Colonic mucosa (tissue), 4 donors: ENCODE results near the gene ANKHD1. TPM values are rescaled to one million over a fixed set of nuclear protein-coding genes. Genes with fewer than 3 reads are reported as not detected.
"Not testable (repeated sequence)": the region's sequence is repeated elsewhere in the genome, so short reads cannot be mapped to it uniquely, and the experiment has no call there.

ENCODE experiments used
- DNase-seq: peaks from one replicate; pipeline ENCODE4 v3.0.0-alpha.2; 2020
- H3K27ac ChIP-seq: fragments of 200-600 bp; one replicate; pipeline ENCODE4 v1.8.0; 2021
- H3K27me3 ChIP-seq: fragments of 200-600 bp; one replicate; pipeline ENCODE4 v1.8.0; 2021
- H3K36me3 ChIP-seq: fragments of 200-600 bp; one replicate; pipeline ENCODE4 v1.8.0; 2021
- H3K4me1 ChIP-seq: fragments of 200-600 bp; one replicate; pipeline ENCODE4 v1.8.0; 2021; ENCODE audit warnings: mild to moderate bottlenecking
- H3K4me3 ChIP-seq: fragments of 200-600 bp; one replicate; pipeline ENCODE4 v1.8.0; 2021
- H3K9ac ChIP-seq, 2 donors: one replicate each; pipeline ENCODE4 v1.7.0; 2013; ENCODE audit warnings: control low read depth in 2 of 2, low read depth in 2 of 2, low read length in 2 of 2
- H3K9me3 ChIP-seq: fragments of 200-600 bp; one replicate; pipeline ENCODE4 v1.8.0; 2021
- intact Hi-C: fragments of 100-400 bp; cut with DNase I; formaldehyde crosslinking; loops from one replicate; pipeline ENCODE4 v1.14.1; 2022
- total RNA-seq, 2 donors: library from RNA; stranded (reverse); fragmentation: NEBNext Ultra II Directional in 1 of 2; extraction: Animal tissue kit (Norgen Biotek cat#: 25700) in 1 of 2; gene quantifications; one replicate each; pipeline ENCODE4 v1.2.1, GENCODE V29; 2021
- TF ChIP-seq, protein P1 (sequence below): fragments of 200-600 bp; IDR thresholded peaks from one replicate; pipeline ENCODE4 v1.8.0; 2022; ENCODE audit warnings: antibody characterized with exemption, mild to moderate bottlenecking
- donor health status: healthy.
- donor health status: DM: no; HTN: no; CAD: no.
- donor health status: DM: no; HTN: no; CAD: no.

The ANKHD1 gene
- total RNA-seq, 2 donors from 2014 or later, result 108 to 115 TPM

DNA sequence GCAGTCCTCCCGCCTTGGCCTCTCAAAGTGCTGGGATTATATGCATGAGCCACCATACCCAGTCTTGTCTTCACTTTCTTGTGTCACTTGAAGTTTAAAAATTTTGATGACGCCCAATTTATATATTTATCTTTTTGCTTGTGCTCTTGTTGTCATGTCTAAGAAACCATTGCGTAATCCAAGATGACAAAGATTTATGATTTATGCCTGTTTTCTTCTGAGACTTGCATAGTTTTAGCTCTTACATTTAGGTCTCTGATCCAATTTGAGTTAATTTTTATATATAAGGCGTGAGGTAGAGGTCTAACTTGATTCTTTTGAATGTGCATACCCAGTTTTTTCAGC is 18.6 kb downstream of the ANKHD1 start:
- Histone ChIP-seq H3K9me3 (no peaks in the 10 kb centered on the region), H3K4me1 (no peaks in the 10 kb centered on the region), H3K27me3 (no peaks in the 10 kb centered on the region), H3K4me3 (no peak overlapping the region), H3K36me3 (no peaks in the 10 kb centered on the region), H3K27ac (no peak overlapping the region), H3K9ac (no peak overlapping the region)
- intact Hi-C loops, result no loop called here
- TF ChIP-seq, protein P1, sequence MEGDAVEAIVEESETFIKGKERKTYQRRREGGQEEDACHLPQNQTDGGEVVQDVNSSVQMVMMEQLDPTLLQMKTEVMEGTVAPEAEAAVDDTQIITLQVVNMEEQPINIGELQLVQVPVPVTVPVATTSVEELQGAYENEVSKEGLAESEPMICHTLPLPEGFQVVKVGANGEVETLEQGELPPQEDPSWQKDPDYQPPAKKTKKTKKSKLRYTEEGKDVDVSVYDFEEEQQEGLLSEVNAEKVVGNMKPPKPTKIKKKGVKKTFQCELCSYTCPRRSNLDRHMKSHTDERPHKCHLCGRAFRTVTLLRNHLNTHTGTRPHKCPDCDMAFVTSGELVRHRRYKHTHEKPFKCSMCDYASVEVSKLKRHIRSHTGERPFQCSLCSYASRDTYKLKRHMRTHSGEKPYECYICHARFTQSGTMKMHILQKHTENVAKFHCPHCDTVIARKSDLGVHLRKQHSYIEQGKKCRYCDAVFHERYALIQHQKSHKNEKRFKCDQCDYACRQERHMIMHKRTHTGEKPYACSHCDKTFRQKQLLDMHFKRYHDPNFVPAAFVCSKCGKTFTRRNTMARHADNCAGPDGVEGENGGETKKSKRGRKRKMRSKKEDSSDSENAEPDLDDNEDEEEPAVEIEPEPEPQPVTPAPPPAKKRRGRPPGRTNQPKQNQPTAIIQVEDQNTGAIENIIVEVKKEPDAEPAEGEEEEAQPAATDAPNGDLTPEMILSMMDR, result no peak
- DNase-seq, result no peak

DNA sequence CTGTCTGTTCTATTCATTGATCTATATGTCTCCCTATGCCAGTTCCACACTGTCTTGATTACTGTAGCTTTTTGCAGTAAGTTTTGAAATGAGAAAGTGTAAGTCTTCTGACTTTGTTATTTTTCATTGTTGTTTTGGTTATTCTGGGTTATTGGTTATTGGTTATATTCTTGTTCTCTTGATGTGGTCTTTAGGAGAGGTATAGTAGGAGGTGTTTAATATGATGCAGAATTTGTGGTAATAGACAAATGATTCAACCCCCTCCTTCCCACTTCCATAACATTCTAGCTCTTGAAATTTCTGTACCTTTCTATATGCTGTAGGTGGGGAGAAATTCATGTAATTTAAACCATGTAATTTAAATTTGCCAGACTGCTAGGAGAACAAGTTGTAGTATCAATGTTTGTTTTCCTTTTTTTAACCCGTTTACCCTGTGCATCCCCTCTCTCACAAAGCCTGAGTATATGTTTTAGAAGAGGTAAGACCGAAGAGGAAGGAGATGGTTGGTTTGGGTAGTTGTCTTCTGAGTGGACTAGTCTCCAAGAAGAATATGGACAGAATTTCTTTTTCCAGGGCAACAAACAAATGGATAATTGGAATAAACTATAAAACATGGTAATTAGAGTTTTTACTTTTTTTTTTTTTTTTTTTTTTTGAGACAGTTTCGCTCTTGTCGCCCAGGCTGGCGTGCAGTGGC is 19.2 kb downstream of the ANKHD1 start:
- no peak overlapping the region for H3K27ac ChIP-seq
- H3K9ac ChIP-seq, result no peak overlapping the region
- intact Hi-C loops, result no loop called here
- TF ChIP-seq, protein P1, result no peak
- DNase-seq, result no peak
- H3K27me3 ChIP-seq, result no peaks in the 10 kb centered on the region
- H3K4me3 ChIP-seq, result no peak overlapping the region
- H3K36me3 ChIP-seq, result no peaks in the 10 kb centered on the region
- no peaks in the 10 kb centered on the region for H3K9me3 ChIP-seq
- no peaks in the 10 kb centered on the region for H3K4me1 ChIP-seq

DNA sequence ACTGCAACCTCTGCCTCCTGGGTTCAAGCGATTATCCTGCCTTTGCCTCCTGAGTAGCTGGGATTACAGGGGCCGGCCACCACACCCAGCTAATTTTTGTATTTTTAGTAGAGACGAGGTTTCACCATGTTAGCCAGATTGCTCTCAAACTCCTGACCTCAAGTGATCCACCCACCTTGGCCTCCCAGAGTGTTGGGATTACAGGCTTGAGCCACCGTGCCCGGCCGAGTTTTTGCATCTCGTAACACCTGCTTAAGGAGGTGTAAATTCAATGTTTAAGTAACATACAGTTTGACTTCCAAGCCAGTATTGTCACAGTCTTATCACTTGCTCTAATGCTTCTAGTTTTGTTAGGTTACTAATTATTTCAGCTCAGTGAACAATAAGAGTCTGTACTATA is 19.7 kb downstream of the ANKHD1 start:
- H3K4me1 ChIP-seq, H3K4me3 ChIP-seq, H3K27ac ChIP-seq, H3K36me3 ChIP-seq, H3K27me3 ChIP-seq, H3K9me3 ChIP-seq, DNase-seq, intact Hi-C loops, H3K9ac ChIP-seq: not testable (repeated sequence)

DNA sequence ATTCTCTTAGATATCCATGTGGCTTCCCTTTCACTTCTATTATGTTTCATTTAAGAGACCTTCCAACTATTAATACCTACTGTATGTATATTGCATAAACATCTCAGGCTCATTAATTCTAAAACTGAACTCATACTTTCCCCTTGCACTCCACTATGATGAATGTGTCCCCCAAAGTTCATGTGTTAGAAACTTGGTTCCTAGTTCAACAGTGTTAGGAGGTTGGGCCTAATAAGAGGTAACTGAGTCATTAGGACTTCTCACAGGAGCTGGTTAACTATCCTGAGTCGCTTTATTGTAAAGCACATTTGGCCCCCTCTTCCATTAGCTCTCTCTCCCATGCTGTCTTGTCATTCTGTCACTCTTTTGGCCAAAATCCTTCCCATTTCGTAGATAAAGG is 22.0 kb downstream of the ANKHD1 start:
- Histone ChIP-seq H3K36me3 (no peaks in the 10 kb centered on the region), H3K27me3 (no peaks in the 10 kb centered on the region), H3K4me1 (no peaks in the 10 kb centered on the region), H3K9me3 (no peaks in the 10 kb centered on the region), H3K27ac (no peak overlapping the region), H3K4me3 (no peak overlapping the region), H3K9ac (no peak overlapping the region)
- TF ChIP-seq, protein P1, result no peak
- no peak for DNase-seq
- intact Hi-C loops, result no loop called here

DNA sequence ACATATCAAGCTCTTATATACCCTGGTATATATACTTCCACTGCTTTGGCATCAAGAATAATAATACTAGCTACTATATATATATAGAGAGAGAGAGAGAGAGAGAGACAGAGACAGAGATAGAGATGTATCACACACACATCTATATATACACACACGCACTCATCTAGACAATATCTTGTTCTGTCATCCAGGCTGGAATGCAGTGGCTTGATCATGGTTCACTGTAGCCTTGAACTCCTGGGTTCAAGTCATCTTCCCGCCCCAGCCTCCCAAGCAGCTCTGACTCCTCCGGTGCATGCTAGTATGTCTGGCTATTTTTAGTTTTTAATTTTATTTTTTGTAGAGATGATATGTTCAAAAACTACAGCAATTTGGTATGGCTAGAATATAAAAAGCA is 22.5 kb downstream of the ANKHD1 start:
- H3K27me3 ChIP-seq, result no peaks in the 10 kb centered on the region
- H3K27ac ChIP-seq, result no peak overlapping the region
- H3K36me3 ChIP-seq, result no peaks in the 10 kb centered on the region
- no peaks in the 10 kb centered on the region for H3K9me3 ChIP-seq
- no peak overlapping the region for H3K9ac ChIP-seq
- H3K4me1 ChIP-seq, result no peaks in the 10 kb centered on the region
- intact Hi-C loops, result no loop called here
- DNase-seq, result no peak
- H3K4me3 ChIP-seq, result no peak overlapping the region
- TF ChIP-seq, protein P1, result no peak

DNA sequence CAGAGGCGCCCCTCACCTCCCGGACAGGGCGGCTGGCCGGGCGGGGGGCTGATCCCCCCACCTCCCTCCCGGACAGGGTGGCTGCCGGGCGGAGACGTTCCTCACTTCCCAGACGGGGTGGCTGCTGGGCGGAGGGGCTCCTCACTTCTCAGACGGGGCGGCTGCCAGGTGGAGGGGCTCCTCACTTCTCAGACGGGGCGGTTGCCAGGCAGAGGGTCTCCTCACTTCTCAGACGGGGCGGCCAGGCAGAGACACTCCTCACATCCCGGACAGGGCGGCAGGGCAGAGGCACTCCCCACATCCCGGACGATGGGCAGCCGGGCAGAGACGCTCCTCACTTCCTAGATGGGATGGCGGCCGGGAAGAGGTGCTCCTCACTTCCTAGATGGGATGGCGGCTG is 26.1 kb downstream of the ANKHD1 start:
- H3K9me3 ChIP-seq, H3K9ac ChIP-seq, DNase-seq, H3K4me3 ChIP-seq, H3K27me3 ChIP-seq, H3K27ac ChIP-seq, H3K36me3 ChIP-seq, H3K4me1 ChIP-seq, intact Hi-C loops: not testable (repeated sequence)
